Measurements from ENCODE around the gene GNAZ. TPM values are rescaled to one million over a fixed set of nuclear protein-coding genes. Genes with fewer than 3 reads are reported as not detected.

The GNAZ gene
- total and polyA plus RNA-seq, 2 of the 8 experiments (the other 6 are each of a cell fraction or from before 2014, with no cell fraction given), result 6.6 to 9.6 TPM

DNA sequence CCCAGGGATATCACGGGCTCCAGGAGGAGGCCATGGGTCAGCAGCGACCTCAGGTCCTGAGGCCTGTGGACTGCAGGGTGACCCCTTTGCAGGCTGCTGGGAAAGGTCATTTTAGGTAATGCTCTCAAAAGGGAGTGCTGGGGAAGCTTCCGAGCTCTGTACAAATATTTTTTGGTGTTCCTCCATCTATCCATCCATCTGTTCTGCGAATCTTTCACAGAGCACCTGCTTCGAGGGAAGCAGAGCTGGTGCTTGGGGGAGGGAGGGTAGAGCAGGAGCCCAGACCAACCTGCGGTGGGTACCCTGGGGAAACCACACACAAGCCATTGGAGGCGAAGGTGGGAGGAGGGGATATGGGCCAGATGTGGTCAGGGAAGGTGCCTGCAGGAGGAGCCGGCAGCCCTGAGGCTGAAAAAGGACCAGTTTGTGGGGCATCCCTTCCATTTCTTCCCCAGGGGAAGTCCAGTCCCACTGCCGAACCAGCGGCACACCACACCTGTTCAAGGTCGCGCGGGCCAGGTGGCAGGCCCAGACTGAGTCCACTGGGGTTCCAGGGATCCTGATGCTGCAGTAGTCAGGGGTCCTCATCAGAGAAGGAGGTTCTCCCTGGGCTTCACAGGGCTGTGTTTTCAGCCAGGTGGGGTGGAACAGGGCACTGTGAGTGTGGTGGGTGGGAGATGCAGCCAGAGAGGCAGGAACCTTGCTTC lies 13.1 kb downstream of the GNAZ start:
- H4K8ac ChIP-seq (ENCODE audit: extremely low read depth, insufficient read depth, low read length), result no peak overlapping the region
- H3K4me1 ChIP-seq (replicated peaks in 1 of 4; ENCODE audit: control insufficient read depth in 3 of 4, insufficient read depth in 4 of 4, low read length in 3 of 4), result peaks cover 2 to 7% (median 4%) of the 10 kb centered on the region in 4 experiments
- no peak overlapping the region for H2AFZ ChIP-seq (ENCODE audit: low read length)
- H4K5ac ChIP-seq (ENCODE audit: insufficient read length, low read depth, low read length), result no peak overlapping the region
- H3K4me3 ChIP-seq (ENCODE audit: extremely low read depth in 1 of 4, insufficient read depth in 2 of 4, low read depth in 3 of 4, low read length in 4 of 4), result no peak overlapping the region
- no peak for FAIRE-seq
- H3K9me3 ChIP-seq (ENCODE audit: insufficient read depth in 2 of 2, low read depth in 1 of 2, low read length in 1 of 2), result no peaks in the 10 kb centered on the region
- no peaks in the 10 kb centered on the region; the same call in 1 of the 2 replicates for H3K23me2 ChIP-seq (ENCODE audit: low read depth, low read length)
- 93% methylated on average over 12 of the region's 13 CpGs; no CpG with 5 or more reads in 1 of the 2 experiments for WGBS, 2 experiments (ENCODE audit: extremely low coverage in 1 of 2, insufficient coverage in 1 of 2, insufficient read length in 1 of 2, insufficient replicate concordance in 2 of 2, low coverage in 1 of 2, low lambda C conversion rate in 2 of 2, missing lambda C conversion rate in 1 of 2)
- H3K14ac ChIP-seq (ENCODE audit: insufficient read length), result no peak overlapping the region
- peaks cover 4 to 10% of the 10 kb centered on the region in 2 experiments for H4K20me1 ChIP-seq (replicated peaks in 1 of 2; ENCODE audit: control insufficient read depth in 1 of 2, insufficient read depth in 2 of 2, low read length in 2 of 2)
- no peak overlapping the region for H2BK15ac ChIP-seq (ENCODE audit: low read length)
- no peak overlapping the region for H3K9ac ChIP-seq (replicated peaks in 1 of 4; ENCODE audit: extremely low read depth in 1 of 4, low read depth in 3 of 4, low read length in 3 of 4)
- H3K4me2 ChIP-seq (ENCODE audit: insufficient read depth in 1 of 2, low read depth in 2 of 2, low read length in 2 of 2), result no peak overlapping the region
- no peak for DNase-seq (ENCODE audit: low read depth in 1 of 2, low spot score in 2 of 2)
- no peak overlapping the region for H4K91ac ChIP-seq (replicated peaks; ENCODE audit: insufficient read length, low read length)
- H3K79me1 ChIP-seq (ENCODE audit: low read depth, low read length), result no peaks in the 10 kb centered on the region; the same call in 1 of the 2 replicates
- H2BK120ac ChIP-seq (replicated peaks; ENCODE audit: low read depth, low read length), result no peak overlapping the region
- no peak overlapping the region for H3K18ac ChIP-seq (ENCODE audit: extremely low read depth, low read length)
- H3K4ac ChIP-seq (replicated peaks; ENCODE audit: insufficient read length, low read depth, low read length), result no peak overlapping the region
- no peak overlapping the region for H2BK20ac ChIP-seq (ENCODE audit: low read length)
- H3K27ac ChIP-seq (ENCODE audit: low read depth, low read length), result no peak overlapping the region
- no peak overlapping the region for H3K23ac ChIP-seq (ENCODE audit: insufficient read length)
- no peak overlapping the region for H2BK5ac ChIP-seq (ENCODE audit: low read depth, low read length)
- H3K36me3 ChIP-seq (ENCODE audit: control insufficient read depth in 2 of 4, insufficient read depth in 4 of 4, low read length in 3 of 4), result no peaks in the 10 kb centered on the region
- no peaks in the 10 kb centered on the region for H3K79me2 ChIP-seq (ENCODE audit: control insufficient read depth in 1 of 2, insufficient read depth in 2 of 2, low read length in 2 of 2)
- H2AK5ac ChIP-seq (ENCODE audit: low read depth, low read length), result no peak overlapping the region
- H3K56ac ChIP-seq (replicated peaks; ENCODE audit: insufficient read length, low read depth, low read length), result no peak overlapping the region
- no peak overlapping the region for H2BK12ac ChIP-seq (ENCODE audit: low read depth, low read length)
- ChIA-PET POLR2A (ENCODE audit: partially characterized antibody) (no interaction called here), CTCF (ENCODE audit: partially characterized antibody) (interaction anchor here (0.7 to 1.4 kb wide), 3 partner anchors 9 to 124 kb away, joined by 3 read pairs; no protein-coding TSS in a partner anchor)
- H3K27me3 ChIP-seq (replicated peaks in 1 of 4; ENCODE audit: control insufficient read depth in 3 of 4, extremely low read depth in 1 of 4, insufficient read depth in 3 of 4, low read length in 3 of 4), result no peaks in the 10 kb centered on the region; a peak in 3 of 7 replicates
- no peak for TF ChIP-seq CEBPB (IDR thresholded peaks at IDR 0.05; ENCODE audit: low read depth, low read length)
- no peak for TF ChIP-seq PHF8 (conservative IDR thresholded peaks at IDR 0.05; ENCODE audit: low read depth, low read length)
- TF ChIP-seq POLR2AphosphoS5 (IDR thresholded peaks at IDR 0.05; ENCODE audit: low read depth, low read length), result no peak
- TF ChIP-seq SUZ12 (IDR thresholded peaks at IDR 0.05; ENCODE audit: low read length), result no peak
- no peak for TF ChIP-seq HDAC6 (IDR thresholded peaks at IDR 0.05; ENCODE audit: low read depth, low read length)
- no peak for TF ChIP-seq HDAC2 (IDR thresholded peaks at IDR 0.05; ENCODE audit: borderline replicate concordance in 1 of 2, low read depth in 2 of 2, low read length in 2 of 2)
- no peak for TF ChIP-seq RAD21 (IDR thresholded peaks at IDR 0.05 in 1 of 2, conservative IDR thresholded peaks at IDR 0.05 in 1 of 2; ENCODE audit: low read depth in 2 of 2, low read length in 2 of 2)
- no peak for TF ChIP-seq TBP (IDR thresholded peaks at IDR 0.05; ENCODE audit: low read depth, low read length)
- TF ChIP-seq MAFK (IDR thresholded peaks at IDR 0.05; ENCODE audit: low read depth, low read length), result no peak
- TF ChIP-seq KDM4A (IDR thresholded peaks at IDR 0.05; ENCODE audit: low read depth, low read length, severe bottlenecking), result no peak
- TF ChIP-seq YY1 (IDR thresholded peaks at IDR 0.05; ENCODE audit: low read depth, low read length), result no peak
- TF ChIP-seq TEAD4 (IDR thresholded peaks at IDR 0.05; ENCODE audit: low read depth, low read length), result no peak
